Measurements from ENCODE around the gene MIER1.
A peak's percentile ranks its signal among the peaks of the same experiment; 100 is the strongest.
"Not testable (repeated sequence)": the region's sequence is repeated elsewhere in the genome, so short reads cannot be mapped to it uniquely, and the experiment has no call there.

The MIER1 gene

GRCh38 chr1:66924756-66925557 is at the start of gene MIER1, which contains the start of gene DNAI4:
TSS of gene MIER1 (plus strand) at chr1:66924990. CDS start at chr1:66925029, 39 bp downstream.
TSS of gene DNAI4 (minus strand) at chr1:66924856. CDS start at chr1:66924831, 25 bp downstream.
- H3K9me3 Mint-ChIP-seq: no peaks in the 10 kb centered on the region
- DNase-seq (ENCODE audit: low spot score): peak; percentile 97
- H3K36me3 Mint-ChIP-seq (ENCODE audit: low read depth): peaks cover 3% of the 10 kb centered on the region
- H3K27me3 Mint-ChIP-seq (ENCODE audit: low read depth): no peaks in the 10 kb centered on the region
- peak within 1 kb of the TSS; percentile 94 for H3K4me3 Mint-ChIP-seq
- peak within 1 kb of the TSS; percentile 92 for H3K27ac Mint-ChIP-seq
- peaks cover 42% of the 10 kb centered on the region for H3K4me1 Mint-ChIP-seq (ENCODE audit: low read depth)

- H3K9me3 Mint-ChIP-seq: no peaks in the 10 kb centered on the region
- H3K4me3 Mint-ChIP-seq: no peak overlapping the region
- DNase-seq (ENCODE audit: low spot score): no peak
- H3K27ac Mint-ChIP-seq: no peak overlapping the region
- peaks cover 4% of the 10 kb centered on the region for H3K27me3 Mint-ChIP-seq (ENCODE audit: low read depth)
- H3K4me1 Mint-ChIP-seq (ENCODE audit: low read depth): no peaks in the 10 kb centered on the region
- no peaks in the 10 kb centered on the region for H3K36me3 Mint-ChIP-seq (ENCODE audit: low read depth)
Observed at GRCh38 chr1:66876664-66877063, 48.1 kb upstream of the MIER1 start.

GRCh38 chr1:66889030-66889429 is 35.8 kb upstream of the MIER1 start:
- H3K4me3 Mint-ChIP-seq: no peak overlapping the region
- no peaks in the 10 kb centered on the region for H3K9me3 Mint-ChIP-seq
- H3K27me3 Mint-ChIP-seq (ENCODE audit: low read depth): peaks cover 9% of the 10 kb centered on the region
- H3K4me1 Mint-ChIP-seq (ENCODE audit: low read depth): no peaks in the 10 kb centered on the region
- H3K27ac Mint-ChIP-seq: no peak overlapping the region
- no peaks in the 10 kb centered on the region for H3K36me3 Mint-ChIP-seq (ENCODE audit: low read depth)
- no peak for DNase-seq (ENCODE audit: low spot score)

GRCh38 chr1:66890621-66891020 is 34.2 kb upstream of the MIER1 start:
- Mint-ChIP-seq H3K4me1 (ENCODE audit: low read depth) (no peaks in the 10 kb centered on the region), H3K36me3 (ENCODE audit: low read depth) (no peaks in the 10 kb centered on the region), H3K4me3 (no peak overlapping the region), H3K27ac (no peak overlapping the region), H3K27me3 (ENCODE audit: low read depth) (peaks cover 11% of the 10 kb centered on the region), H3K9me3 (no peaks in the 10 kb centered on the region)
- no peak for DNase-seq (ENCODE audit: low spot score)

GRCh38 chr1:66893712-66894111 is 31.1 kb upstream of the MIER1 start:
- no peak overlapping the region for H3K27ac Mint-ChIP-seq
- DNase-seq (ENCODE audit: low spot score): no peak
- H3K9me3 Mint-ChIP-seq: no peaks in the 10 kb centered on the region
- no peak overlapping the region for H3K4me3 Mint-ChIP-seq
- H3K27me3 Mint-ChIP-seq (ENCODE audit: low read depth): peaks cover 7% of the 10 kb centered on the region
- H3K36me3 Mint-ChIP-seq (ENCODE audit: low read depth): no peaks in the 10 kb centered on the region
- H3K4me1 Mint-ChIP-seq (ENCODE audit: low read depth): no peaks in the 10 kb centered on the region

GRCh38 chr1:66915203-66915602 is 9.6 kb upstream of the MIER1 start:
- DNase-seq (ENCODE audit: low spot score); H3K27ac Mint-ChIP-seq; H3K9me3 Mint-ChIP-seq; H3K4me1 Mint-ChIP-seq (ENCODE audit: low read depth); H3K4me3 Mint-ChIP-seq; H3K36me3 Mint-ChIP-seq (ENCODE audit: low read depth); H3K27me3 Mint-ChIP-seq (ENCODE audit: low read depth): not testable (repeated sequence)

- H3K27ac Mint-ChIP-seq: no peak overlapping the region
- H3K4me3 Mint-ChIP-seq: no peak overlapping the region
- no peaks in the 10 kb centered on the region for H3K4me1 Mint-ChIP-seq (ENCODE audit: low read depth)
- H3K36me3 Mint-ChIP-seq (ENCODE audit: low read depth): peaks cover 5% of the 10 kb centered on the region
- peaks cover 10% of the 10 kb centered on the region for H3K9me3 Mint-ChIP-seq
- H3K27me3 Mint-ChIP-seq (ENCODE audit: low read depth): no peaks in the 10 kb centered on the region
- no peak for DNase-seq (ENCODE audit: low spot score)
Observed at GRCh38 chr1:66916320-66916719, 8.5 kb upstream of the MIER1 start.

- Mint-ChIP-seq H3K4me3 (no peak overlapping the region), H3K36me3 (ENCODE audit: low read depth) (peaks cover 5% of the 10 kb centered on the region), H3K4me1 (ENCODE audit: low read depth) (peaks cover 2% of the 10 kb centered on the region), H3K27ac (no peak overlapping the region), H3K27me3 (ENCODE audit: low read depth) (no peaks in the 10 kb centered on the region), H3K9me3 (peaks cover 10% of the 10 kb centered on the region)
- DNase-seq (ENCODE audit: low spot score): no peak
Observed at GRCh38 chr1:66917476-66917875, 7.3 kb upstream of the MIER1 start.

- H3K27me3 Mint-ChIP-seq (ENCODE audit: low read depth): no peaks in the 10 kb centered on the region
- H3K27ac Mint-ChIP-seq: no peak overlapping the region
- H3K4me3 Mint-ChIP-seq: no peak overlapping the region
- no peak for DNase-seq (ENCODE audit: low spot score)
- peaks cover 10% of the 10 kb centered on the region for H3K9me3 Mint-ChIP-seq
- peaks cover 13% of the 10 kb centered on the region for H3K4me1 Mint-ChIP-seq (ENCODE audit: low read depth)
- peaks cover 5% of the 10 kb centered on the region for H3K36me3 Mint-ChIP-seq (ENCODE audit: low read depth)
Observed at GRCh38 chr1:66919063-66919462, 5.7 kb upstream of the MIER1 start.

GRCh38 chr1:66919828-66920227 is 5.0 kb upstream of the MIER1 start:
- Mint-ChIP-seq H3K9me3 (peaks cover 10% of the 10 kb centered on the region), H3K36me3 (ENCODE audit: low read depth) (peaks cover 5% of the 10 kb centered on the region), H3K4me1 (ENCODE audit: low read depth) (peaks cover 13% of the 10 kb centered on the region), H3K4me3 (no peak overlapping the region), H3K27me3 (ENCODE audit: low read depth) (no peaks in the 10 kb centered on the region), H3K27ac (no peak overlapping the region)
- DNase-seq (ENCODE audit: low spot score): no peak

- Mint-ChIP-seq H3K4me1 (ENCODE audit: low read depth) (peaks cover 14% of the 10 kb centered on the region), H3K36me3 (ENCODE audit: low read depth) (peaks cover 5% of the 10 kb centered on the region), H3K27ac (no peak overlapping the region), H3K4me3 (no peak overlapping the region), H3K27me3 (ENCODE audit: low read depth) (no peaks in the 10 kb centered on the region), H3K9me3 (peaks cover 10% of the 10 kb centered on the region)
- DNase-seq (ENCODE audit: low spot score): no peak
Observed at GRCh38 chr1:66920543-66920942, 4.2 kb upstream of the MIER1 start.

GRCh38 chr1:66925558-66925910 is 744 bp downstream of the MIER1 start:
- no peaks in the 10 kb centered on the region for H3K27me3 Mint-ChIP-seq (ENCODE audit: low read depth)
- H3K27ac Mint-ChIP-seq: peak overlapping the region; percentile 92
- no peak for DNase-seq (ENCODE audit: low spot score)
- no peaks in the 10 kb centered on the region for H3K9me3 Mint-ChIP-seq
- H3K4me3 Mint-ChIP-seq: peak overlapping the region; percentile 94
- peaks cover 3% of the 10 kb centered on the region for H3K36me3 Mint-ChIP-seq (ENCODE audit: low read depth)
- H3K4me1 Mint-ChIP-seq (ENCODE audit: low read depth): peaks cover 42% of the 10 kb centered on the region

- Mint-ChIP-seq H3K4me3 (peak overlapping the region; percentile 94), H3K27me3 (ENCODE audit: low read depth) (no peaks in the 10 kb centered on the region), H3K9me3 (no peaks in the 10 kb centered on the region), H3K36me3 (ENCODE audit: low read depth) (peaks cover 3% of the 10 kb centered on the region), H3K27ac (peak overlapping the region; percentile 92), H3K4me1 (ENCODE audit: low read depth) (peaks cover 42% of the 10 kb centered on the region)
- DNase-seq (ENCODE audit: low spot score): no peak
Observed at GRCh38 chr1:66925944-66926343, 1.2 kb downstream of the MIER1 start.

GRCh38 chr1:66927528-66927927 is 2.7 kb downstream of the MIER1 start:
- no peak for DNase-seq (ENCODE audit: low spot score)
- H3K36me3 Mint-ChIP-seq (ENCODE audit: low read depth): peaks cover 7% of the 10 kb centered on the region
- peaks cover 47% of the 10 kb centered on the region for H3K4me1 Mint-ChIP-seq (ENCODE audit: low read depth)
- no peaks in the 10 kb centered on the region for H3K9me3 Mint-ChIP-seq
- no peak overlapping the region for H3K27ac Mint-ChIP-seq
- no peaks in the 10 kb centered on the region for H3K27me3 Mint-ChIP-seq (ENCODE audit: low read depth)
- H3K4me3 Mint-ChIP-seq: no peak overlapping the region
